Muscle of leg (tissue), 9 donors: ENCODE data around the gene MAP3K8. TPM values are rescaled to one million over a fixed set of nuclear protein-coding genes. Genes with fewer than 3 reads are reported as not detected.

Experiments used
- polyA plus RNA-seq, 8 donors: library from polyadenylated mRNA; unstranded; fragments of 120-200 nt; gene quantifications; one replicate each; pipeline versions ENCODE4 v1.2.1 to v1.2.3, GENCODE V29; 2013; ENCODE audit warnings: inconsistent platforms in 1 of 8, low replicate concordance in 1 of 8; ENCODE audit not compliant: insufficient read length in 8 of 8, insufficient read depth in 1 of 8
- total RNA-seq: library from RNA; stranded (reverse); fragments of 120-200 nt; gene quantifications from one replicate; pipeline ENCODE4 v1.2.4, GENCODE V29; 2013

The MAP3K8 gene
- total and polyA plus RNA-seq, 9 donors: 2.0 to 5.0 (median 3.5) TPM

Other genes with a start within 250 kb of the MAP3K8 start
- 26.2 TPM for gene MTPAP, start 84.9 kb upstream of the MAP3K8 start, total RNA-seq
- 10 to 100 TPM; 12.5 to 17.2 (median 13.7) TPM for gene MTPAP, start 84.9 kb upstream of the MAP3K8 start, polyA plus RNA-seq
- not detected for gene LYZL2, start 195.6 kb downstream of the MAP3K8 start, total RNA-seq
- not detected for gene LYZL2, start 195.6 kb downstream of the MAP3K8 start, polyA plus RNA-seq